Right lobe of liver (tissue), 4 donors: Measurements from ENCODE around the gene SLC22A23.

Source experiments
- CTCF ChIP-seq, 4 donors: fragments of 200-600 bp in 3 of 4; fragments of 450-650 bp in 1 of 4; IDR thresholded peaks; one replicate each; pipeline versions ENCODE4 v1.5.1 to v1.8.0; 2016 to 2022; ENCODE audit warnings: antibody characterized with exemption in 4 of 4, mild to moderate bottlenecking in 2 of 4
- POLR2A ChIP-seq: fragments of 450-650 bp; IDR thresholded peaks from one replicate; pipeline ENCODE4 v1.6.1; 2017; ENCODE audit warnings: antibody characterized with exemption, mild to moderate bottlenecking
- donor health status: DM: no; HTN: no; CAD: no.
- donor health status: DM: no; HTN: no; CAD: no.
- donor health status: DM: no; HTN: yes; CAD: no.

GRCh38 chr6:3370361-3371221, 86.3 kb downstream of the SLC22A23 start:
- TF ChIP-seq CTCF (IDR thresholded peaks at IDR 0.05) (no peak), POLR2A (no peak)
